Stimulated activated CD8-positive, alpha-beta memory T cell treated with anti-CD3 and anti-CD28 coated beads, Interleukin-15, amount 100 ng/mL, for 4 hours (primary cell): ENCODE measurements around the gene SLCO2A1.

Source experiments
- DNase-seq, 2 donors: peaks; one replicate each; pipeline ENCODE4 v3.0.0-alpha.2; 2020; ENCODE audit warnings: low read depth in 2 of 2

SLCO2A1 gene

DNA sequence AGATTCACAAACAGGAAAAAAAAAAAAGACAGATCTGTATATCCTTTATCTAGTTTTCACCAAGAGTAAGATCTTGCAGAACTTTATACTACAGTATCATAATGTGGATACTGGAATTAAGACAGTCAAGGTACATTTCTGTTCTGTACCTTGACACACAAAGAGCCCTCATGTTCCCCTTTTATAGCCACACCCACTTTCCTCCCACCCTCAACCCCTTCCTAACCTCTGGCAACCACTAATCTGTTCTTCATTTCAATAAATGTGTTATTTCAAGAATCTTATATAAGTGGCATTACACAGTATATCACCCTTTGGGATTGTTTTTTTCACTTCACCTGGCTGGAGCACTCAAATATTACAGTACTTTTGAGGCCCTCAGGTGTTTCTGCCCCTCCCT is 130.4 kb downstream of the SLCO2A1 start:
- DNase-seq = no peak

DNA sequence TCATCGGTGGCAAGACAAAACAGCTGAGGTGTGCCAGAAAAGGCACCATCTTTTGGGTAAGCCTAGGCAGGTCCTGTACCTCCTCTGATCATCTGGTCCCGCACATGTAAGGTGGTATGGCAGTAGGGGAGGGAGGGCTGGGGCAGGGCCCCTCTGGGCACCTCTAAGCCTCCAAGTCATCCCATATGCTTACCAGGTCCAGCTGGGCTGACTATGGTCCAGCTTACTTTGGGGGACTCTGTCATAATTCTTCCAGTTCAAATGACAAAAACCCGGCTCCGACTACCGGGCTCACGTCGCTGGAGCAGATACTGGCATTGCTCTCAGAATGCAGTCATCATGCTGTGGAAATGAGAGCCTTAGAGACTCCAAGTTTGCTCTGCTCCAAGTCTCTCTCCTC is 132.2 kb downstream of the SLCO2A1 start:
- no peak for DNase-seq

DNA sequence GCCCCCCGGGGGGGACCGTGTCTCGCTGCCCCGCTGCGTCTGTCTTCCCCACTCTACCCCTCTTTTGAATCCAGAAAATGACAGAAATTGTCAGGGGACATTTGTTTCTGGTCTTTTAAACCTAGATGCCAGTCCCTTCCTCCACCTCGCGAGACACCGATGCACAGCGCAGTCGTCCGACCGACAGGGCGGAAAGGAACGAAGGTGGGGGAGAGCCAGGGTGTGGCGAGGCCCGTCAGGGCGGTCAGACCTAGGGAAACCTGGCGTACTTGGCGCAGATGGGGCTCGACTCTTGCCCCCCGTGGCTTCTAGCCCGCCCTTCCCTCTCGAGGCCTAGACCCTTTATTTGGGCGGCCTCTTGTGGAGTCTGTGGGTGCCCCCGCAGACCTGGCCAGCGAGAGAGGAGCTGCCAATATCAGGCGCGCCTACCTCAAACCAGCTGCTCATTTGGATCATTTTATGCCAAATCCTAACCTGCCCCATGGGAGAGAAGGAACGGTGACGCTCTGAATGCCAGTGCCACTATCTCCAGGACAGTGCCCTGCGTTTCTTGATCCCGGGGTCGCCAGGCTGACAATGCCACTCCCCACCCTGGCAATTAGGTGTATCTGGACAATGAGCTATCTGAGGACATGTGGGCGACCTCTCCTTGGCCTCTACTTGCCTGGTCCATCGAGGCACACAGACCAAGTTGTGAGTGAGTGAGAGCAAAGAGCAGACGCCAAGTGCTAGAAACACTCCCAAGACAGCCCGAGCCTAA is 133.5 kb downstream of the SLCO2A1 start:
- no peak for DNase-seq

DNA sequence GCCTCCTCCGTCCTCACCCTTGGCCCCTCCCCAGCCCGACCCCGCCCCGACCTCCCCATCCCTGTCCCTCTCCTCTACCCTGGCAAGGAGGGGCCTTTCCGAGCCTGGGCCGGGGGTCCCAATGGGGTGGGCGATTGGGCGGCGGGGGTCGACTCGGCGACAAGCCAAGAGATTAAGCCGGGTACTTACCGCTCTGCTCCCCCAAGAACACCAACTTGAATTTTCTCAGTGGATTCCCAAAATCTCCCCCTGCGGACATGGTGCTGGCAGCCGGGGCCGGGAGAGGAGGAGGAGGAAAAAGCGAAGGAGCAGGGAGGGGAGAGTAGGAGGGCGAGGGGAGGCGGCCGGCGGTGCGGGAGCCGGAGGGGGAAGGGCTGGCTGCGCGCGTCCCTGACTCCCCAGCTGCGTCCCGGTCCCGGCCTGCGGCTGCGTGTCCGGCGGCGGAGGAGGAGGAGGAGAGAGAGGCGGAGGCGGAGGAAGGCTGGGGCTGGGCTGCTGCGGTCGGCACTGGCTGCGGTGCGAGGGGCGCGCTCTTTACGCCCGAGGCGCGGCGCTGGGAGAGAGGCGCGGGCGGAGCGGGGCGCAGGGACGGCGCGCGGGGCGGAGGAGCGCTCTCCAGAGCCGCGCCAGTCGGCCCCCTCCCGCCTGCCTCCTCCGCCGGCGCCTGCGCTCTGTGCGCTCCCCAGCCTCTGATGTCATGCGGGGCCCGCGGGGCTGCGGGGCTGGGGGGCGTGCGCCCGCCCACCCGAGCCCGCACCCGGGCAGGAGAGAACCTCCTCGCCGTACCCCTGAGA is 134.3 kb downstream of the SLCO2A1 start, which contains the start of gene RAB6B:
Gene RAB6B, minus strand, starts transcription at position 675 of the 794 bp plus-strand sequence. Its CDS starts 416 bp downstream, at position 259.
- no peak for DNase-seq

DNA sequence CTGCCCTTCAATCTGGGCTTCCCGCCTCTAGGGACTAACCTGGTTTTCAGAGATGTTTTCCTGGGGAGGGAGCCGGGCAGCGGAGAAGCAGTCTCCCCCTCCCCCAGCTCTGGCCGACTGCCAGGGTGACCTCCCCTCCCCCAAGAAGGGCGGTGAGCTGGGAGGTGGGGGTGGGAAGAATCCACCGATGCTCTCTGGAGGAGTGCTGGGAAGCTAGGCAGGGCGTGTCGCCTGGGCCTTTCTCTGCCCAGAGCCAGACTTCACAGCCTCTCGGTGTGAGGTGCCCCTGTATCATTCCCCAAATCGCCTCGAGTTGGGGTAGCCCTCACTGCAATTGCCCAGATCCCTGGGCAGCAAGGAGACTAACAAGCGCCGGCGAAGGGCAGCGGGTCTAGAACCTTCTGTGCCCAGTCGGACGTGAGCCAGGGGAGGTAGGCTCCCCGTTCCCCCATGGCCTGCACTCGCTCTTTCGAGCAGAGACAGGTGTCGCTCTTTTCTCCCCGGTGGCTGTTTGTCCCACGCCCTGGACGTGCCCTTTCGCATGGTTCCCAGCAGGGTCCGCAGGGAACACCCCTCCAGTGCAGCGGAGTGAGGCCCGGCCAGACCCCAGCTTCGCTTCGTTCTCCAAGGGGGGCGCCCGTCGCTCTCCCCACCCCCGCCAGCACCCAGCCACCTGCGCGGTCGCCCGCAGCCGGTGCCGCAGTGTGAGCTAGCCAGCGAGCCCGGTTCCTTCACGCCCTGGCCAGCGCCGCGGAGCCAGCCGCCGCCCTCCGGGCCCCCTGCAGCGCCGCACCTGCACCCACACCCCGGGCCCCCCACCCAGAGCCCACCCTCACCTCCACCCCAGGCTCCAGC is 135.1 kb downstream of the SLCO2A1 start:
- DNase-seq = no peak

DNA sequence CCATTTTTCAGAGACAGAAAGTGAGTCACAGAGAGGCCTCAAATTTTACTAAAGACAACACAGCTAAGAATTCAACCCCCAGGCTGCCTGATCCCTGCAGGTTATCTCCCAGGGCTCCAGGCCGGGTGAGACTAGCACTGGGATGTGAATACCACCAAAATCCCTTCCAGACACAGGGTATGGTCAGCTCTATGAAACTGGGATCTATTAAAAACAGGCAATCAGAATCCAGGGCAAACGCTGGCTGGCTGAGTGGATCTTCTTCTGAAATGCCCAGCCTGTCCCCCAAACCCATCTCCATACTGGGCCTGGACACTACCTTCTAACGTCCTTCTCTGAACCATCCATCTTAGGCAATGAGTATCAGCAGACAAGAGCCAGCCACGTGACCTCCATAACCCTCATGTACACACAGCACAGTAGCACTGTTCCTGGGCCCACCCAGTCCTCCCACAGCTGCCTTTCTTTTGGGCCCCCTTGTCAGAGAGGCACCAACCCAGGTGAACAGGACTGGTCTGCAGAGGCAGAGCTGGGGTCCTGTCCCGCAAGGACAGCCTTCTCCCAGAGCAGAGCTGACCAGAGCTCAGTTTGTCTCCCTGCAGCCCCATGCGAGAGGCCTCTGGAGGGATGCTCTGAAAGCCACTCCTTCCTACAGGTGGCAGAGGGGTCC is 135.9 kb downstream of the SLCO2A1 start:
- DNase-seq = no peak

DNA sequence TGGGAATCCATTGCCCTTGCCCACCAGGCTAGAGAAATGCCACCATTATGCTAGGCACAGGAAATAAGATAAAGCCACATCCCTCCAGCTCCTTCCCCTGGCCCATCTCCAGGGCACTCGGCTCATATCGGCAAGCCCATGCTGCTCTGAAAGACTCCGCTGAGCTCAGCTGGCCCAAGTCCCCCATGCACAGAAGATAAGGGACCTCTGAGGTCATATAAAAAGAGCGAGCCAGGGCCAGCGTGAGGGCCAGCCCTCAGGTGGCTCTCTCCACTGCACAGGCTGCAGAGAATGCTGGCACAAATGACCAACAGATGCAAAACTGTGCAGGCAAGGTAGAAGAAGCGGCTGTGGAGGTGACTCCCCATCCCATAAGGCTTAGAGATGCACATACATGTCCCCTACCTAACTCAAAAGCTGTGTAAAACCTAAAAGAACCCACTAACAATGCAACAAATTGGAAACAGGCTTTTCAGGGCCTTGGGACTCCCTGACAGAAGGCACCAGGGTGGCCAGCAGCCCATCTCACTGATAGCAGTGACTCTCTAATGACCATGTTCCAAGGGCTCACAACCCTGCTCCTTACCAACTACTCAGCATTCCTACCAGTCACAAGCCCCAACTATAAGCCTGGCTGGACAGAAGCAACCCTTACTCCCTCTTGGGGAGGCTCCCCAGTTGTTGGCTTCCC is 137.0 kb downstream of the SLCO2A1 start:
- no peak for DNase-seq

DNA sequence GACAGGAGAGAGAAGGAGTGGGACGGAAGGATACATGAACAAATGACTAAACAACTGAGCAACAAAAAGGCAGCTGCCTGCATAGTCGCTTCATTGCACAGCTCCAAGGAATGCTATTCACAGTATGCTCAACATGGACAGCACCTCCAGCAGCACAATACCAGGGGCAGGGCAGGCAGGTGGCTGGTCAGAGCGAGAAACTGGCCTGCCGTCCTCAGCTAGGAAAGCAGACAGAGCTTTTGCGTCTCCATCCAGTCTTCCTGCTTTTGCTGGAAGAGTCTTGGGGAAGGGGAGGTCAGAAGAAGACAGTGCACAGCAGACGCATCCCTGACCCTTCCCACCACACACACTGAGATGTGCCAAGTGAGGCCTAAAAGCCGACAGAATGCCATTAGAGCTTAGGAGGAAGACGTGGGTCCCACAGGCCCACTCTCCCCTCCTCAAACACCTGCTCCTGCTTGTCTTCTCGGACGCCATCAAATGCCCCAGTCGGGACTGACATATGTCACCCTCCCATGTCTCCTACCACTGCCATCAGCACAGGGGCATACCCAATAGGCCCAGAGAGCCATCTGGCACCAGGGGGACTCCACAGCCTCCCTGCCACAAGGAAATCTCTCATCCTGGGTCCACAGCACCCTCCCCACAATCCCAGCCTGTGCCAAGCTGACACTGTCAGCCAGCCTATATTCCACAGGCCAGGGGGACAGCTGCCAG is 137.9 kb downstream of the SLCO2A1 start:
- DNase-seq = no peak

DNA sequence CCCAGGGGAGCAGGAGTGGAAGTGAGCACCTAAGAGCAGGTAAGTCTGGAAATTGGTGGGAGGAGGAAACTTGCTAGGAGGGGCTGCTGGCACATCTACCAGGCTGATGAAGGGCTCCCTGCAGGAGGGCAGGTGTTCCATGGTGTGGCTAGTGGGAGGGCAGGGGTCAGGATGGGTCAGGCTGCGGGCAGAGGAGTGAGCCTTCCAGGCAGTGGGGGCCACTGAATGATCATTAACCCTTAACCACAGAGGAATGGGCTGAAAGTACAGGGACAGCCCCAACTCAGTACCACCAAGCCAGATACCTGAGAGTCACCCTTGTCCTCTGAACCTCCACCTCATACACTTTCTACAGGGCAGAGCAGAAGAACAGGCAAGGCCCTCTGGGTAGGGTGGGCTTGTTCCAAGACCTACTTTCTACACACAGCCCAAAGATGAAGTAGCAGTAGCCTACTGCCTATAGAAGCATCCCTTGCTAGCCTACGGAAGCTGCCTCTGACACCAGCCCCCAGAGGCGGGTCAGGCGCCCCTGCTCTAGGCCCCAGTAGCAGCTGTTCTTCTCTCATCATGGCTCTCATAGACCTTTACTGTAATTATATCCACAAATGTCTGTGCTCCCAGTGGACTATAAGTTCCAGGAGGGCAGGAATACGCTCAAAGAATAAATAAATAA is 138.6 kb downstream of the SLCO2A1 start:
- no peak for DNase-seq

DNA sequence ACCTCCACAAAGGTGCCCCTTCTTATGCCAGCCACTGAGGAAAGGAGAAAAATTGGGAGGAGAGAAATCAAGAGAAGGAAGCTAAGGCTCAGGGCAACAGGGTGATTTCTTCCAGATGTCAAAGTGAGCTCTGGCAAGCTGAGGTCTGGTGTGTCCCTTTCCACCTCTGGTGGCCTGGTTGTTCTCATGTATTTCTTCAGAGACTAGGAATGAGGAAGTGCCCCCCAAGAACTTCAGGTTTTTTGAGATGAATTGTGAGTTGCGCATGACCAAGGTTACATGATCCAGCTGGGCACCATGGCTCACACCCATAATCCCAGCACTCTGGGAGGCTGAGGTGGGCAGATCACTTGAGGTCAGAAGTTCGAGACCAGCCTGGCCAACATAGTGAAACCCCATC is 139.7 kb downstream of the SLCO2A1 start:
- no peak for DNase-seq

DNA sequence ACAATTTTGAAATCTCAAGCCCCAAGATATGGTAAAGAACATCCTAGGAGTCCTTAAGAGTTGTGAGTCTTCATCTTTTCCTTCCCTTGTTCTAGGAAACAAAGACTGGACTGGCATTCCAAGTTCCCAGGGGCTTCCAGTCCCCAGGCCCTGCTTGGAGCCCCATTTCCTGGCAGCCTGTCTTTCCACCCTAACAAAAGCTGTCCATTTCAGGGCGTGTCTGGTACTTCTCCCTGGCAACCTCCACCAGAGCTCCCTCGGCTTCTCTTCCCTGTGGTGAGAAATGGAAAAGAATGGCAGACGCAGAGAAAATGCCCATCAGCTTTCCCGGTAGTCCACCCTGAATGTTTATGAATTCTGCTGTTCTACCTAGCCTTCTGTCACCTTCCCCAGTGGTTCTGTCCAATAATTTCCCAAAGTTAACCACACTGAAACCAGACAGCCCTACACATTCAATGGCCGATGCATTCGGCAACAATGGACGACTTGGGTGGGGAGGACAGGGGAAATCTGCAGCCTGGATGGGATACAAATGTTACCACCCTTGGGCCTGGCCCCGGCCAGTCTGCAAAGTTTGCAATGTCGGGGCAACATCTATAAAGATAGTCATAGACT is 140.9 kb downstream of the SLCO2A1 start:
- no peak for DNase-seq

DNA sequence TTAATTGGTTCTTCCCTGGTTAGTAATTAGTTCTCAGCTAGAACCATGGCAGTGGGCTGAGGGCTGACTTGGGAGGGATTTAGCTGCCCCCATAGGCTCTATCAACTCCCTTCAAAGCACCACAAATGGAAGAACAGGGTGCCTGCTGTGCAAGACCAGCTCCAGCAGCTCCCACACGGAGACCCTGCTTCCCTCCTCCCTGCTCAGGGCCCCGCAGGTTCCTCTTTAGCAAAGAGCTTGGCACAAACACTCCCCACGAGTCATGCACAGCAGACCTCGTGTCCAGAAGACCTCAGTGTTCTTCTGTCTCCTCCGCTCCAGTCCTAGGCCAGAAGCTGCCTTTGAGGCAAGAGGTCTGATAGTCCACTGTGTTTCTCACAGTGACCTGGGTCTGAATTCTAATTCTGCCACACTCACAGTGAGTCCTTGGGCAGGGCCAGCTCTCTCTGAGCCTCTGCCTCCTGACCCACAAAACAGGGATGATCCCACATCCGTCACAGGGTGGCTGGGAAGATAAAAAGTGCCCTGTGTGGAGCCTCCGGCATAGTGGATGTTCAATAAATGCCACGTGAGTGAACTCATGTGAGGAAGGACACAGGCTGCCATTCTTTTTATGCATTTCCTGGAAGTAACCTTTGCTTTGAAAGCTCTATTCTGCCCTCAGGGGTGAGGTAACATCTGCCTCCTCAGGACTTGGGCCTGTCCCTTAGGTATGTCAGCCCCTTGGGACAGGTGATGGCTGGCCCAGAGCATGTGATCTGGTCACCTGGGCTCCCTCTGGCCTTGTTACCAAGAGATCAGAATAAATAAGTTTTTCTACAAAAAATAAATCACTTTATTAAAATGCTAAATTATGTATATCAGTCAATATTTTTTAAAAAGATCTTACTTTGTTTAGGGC is 141.7 kb downstream of the SLCO2A1 start:
- DNase-seq = no peak

DNA sequence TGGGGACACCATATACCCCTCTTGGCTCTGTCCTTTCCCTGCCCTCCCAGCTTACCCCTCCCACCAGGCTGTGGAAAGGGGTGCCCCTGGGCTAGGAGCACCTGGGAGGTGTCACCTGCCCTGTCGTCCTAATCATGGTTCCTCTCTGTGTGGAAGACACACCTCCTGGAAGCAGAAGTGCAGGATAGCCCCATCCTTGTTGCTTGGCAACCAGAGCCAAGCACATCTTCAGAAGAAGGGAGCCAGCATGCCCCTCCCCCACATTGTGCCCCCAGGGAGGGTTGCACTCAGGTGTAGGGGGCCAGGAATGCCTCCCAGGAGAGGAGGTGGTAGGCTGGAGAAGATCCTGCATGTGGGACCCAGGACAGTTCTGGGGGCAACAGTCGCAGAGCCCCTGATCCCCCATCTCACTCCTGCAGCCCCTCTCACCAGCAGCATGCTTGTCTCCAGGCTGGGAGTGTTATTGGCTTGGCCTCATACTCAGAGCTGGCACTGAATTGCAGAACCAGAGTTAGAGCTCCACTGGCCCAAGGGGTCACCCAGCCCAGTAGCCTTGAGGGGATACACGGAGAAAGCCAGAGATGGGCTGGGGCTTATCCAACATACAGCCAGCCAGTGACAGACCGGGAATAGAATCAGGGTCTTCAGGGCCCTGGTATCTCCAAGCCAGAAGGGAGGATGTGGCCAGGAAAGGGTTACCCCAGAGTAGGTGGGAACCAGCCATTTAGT is 142.5 kb downstream of the SLCO2A1 start:
- no peak for DNase-seq

DNA sequence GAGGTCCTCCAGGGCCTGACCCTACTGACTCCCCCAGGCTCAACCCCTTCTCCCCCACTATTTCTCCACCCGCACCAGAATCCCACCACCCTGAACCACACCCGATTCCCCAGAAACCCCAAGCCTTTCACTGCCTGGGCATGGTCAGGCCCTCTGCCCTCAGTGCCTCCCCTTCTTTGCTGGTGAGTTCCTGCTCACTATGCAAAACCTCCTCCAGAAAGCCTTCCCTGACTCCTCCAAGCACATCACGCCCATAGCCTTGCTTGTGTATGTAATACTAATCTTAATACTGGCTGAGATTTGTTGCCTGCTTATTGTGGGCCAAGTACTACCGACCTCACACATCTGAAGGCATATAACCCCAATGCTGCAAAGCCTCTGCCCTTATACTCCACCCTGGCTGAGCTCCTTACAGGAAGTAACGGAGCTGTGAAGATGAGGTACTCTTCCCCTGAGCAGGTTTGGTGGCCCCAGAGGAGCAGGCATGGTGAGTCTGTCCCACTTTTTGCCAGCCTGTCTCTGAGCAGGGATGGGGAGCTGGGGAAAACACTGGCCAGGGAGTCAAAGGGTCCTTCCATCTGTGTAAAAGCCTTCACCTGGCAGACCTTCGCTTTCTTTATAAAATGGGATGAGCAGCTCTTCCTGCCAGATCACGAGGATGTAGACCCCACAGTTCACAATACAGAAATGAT is 143.5 kb downstream of the SLCO2A1 start:
- no peak for DNase-seq

DNA sequence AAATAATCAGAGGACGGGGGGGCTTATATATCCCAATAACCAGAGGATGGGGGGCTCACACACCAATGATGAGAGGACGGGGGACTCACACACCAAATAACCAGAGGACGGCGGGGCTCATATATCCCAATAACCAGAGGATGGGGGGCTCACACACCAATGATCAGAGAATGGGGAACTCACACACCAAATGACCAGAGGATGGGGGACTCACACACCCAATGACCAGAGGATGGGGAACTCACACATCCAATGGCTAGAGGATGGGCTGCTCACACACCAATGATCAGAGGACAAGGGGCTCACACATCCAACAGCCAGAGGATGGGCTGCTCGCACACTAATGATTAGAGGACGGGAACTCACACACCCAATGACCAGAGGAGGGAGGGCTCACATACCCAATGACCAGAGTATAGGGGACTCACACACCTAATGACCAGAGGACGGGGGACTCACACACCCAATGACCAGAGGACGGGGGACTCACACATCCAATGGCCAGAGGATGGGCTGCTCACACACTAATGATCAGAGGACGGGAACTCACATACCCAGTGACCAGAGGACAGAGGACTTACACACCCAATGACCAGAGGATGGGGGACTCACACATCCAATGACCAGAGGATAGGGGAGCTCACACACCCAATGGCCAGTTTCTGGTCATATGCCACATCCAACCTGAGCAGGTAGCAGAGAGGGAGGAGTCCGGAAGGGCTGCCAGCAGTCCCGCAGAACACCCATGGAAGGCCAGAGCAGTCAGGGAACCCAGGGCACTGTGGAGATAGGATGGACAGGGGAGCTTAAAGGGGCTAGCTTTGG is 144.6 kb downstream of the SLCO2A1 start:
- no peak for DNase-seq
